ENCODE results near the gene SUSD6.

- TF ChIP-seq CTCF (IDR thresholded peaks at IDR 0.05) (no peak), POLR2A (IDR thresholded peaks at IDR 0.05) (no peak)
Observed at GRCh38 chr14:69580009-69580577, 31.3 kb upstream of the SUSD6 start.

Measured in lower leg skin (tissue), 3 donors.